ENCODE data around the gene UBAC1. TPM values are rescaled to one million over a fixed set of nuclear protein-coding genes. Genes with fewer than 3 reads are reported as not detected.

The UBAC1 gene
- total RNA-seq, 1 experiment from 2014 or later, result 54.8 TPM

DNA sequence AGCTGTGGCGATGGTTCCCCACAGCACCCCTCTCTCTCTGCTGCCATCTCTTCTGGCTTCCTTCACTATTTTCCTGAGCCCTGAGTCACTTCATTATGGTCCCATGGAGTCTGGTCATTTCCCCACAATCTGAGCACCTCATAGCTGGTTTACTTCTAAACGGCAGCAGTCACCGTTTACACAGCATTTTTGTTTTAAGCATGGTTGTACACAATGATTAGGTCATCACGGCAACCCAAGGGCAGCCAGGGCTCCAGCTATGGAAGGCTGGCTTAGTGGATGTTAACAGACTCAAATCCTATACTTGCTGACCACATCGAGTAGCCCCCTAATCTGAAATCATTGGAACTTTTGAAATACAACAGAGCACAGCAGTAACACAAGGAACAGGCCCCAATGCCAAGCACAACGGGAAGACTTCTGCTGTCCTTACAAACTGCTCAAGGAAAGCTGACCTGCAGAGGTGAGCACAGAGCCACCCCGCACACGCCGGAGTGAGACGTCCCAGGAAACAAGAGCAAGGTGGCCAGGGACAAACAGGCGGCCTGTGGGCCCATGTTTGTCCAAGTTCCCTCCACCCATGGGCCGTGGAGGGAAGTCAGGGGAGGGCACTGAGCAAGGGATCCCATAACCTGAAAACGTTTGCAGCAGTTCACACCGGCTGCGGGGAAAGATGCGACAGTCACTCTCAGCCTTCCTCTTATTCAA lies 76.7 kb downstream of the UBAC1 start:
- RAD21 ChIA-PET (ENCODE audit: low non-redundant PET in 1 of 2, low total read pairs in 2 of 2, uncharacterized antibody in 2 of 2, unreplicated experiment in 2 of 2), result no interaction called here
- no peak for TF ChIP-seq ELF1 (IDR thresholded peaks at IDR 0.05; ENCODE audit: borderline replicate concordance, low read depth)
- TF ChIP-seq, protein P1, sequence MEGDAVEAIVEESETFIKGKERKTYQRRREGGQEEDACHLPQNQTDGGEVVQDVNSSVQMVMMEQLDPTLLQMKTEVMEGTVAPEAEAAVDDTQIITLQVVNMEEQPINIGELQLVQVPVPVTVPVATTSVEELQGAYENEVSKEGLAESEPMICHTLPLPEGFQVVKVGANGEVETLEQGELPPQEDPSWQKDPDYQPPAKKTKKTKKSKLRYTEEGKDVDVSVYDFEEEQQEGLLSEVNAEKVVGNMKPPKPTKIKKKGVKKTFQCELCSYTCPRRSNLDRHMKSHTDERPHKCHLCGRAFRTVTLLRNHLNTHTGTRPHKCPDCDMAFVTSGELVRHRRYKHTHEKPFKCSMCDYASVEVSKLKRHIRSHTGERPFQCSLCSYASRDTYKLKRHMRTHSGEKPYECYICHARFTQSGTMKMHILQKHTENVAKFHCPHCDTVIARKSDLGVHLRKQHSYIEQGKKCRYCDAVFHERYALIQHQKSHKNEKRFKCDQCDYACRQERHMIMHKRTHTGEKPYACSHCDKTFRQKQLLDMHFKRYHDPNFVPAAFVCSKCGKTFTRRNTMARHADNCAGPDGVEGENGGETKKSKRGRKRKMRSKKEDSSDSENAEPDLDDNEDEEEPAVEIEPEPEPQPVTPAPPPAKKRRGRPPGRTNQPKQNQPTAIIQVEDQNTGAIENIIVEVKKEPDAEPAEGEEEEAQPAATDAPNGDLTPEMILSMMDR (IDR thresholded peaks at IDR 0.05 in 2 of 3, conservative IDR thresholded peaks at IDR 0.05 in 1 of 3; ENCODE audit: borderline replicate concordance in 1 of 3, insufficient read depth in 1 of 3, low read depth in 2 of 3, low read length in 2 of 3), result no peak
- TF ChIP-seq POLR2A (IDR thresholded peaks at IDR 0.05; ENCODE audit: borderline replicate concordance, extremely low read depth, insufficient read depth, insufficient read length), result no peak
- TF ChIP-seq EZH2 (IDR thresholded peaks at IDR 0.05), result no peak
- no peak for TF ChIP-seq EGR1 (IDR thresholded peaks at IDR 0.05; ENCODE audit: low read depth)
- TF ChIP-seq SRF (IDR thresholded peaks at IDR 0.05; ENCODE audit: low read depth), result no peak
- Histone ChIP-seq H3K9me2 (ENCODE audit: insufficient read depth) (no peaks in the 10 kb centered on the region), H3K4me1 (ENCODE audit: control insufficient read depth in 1 of 2, insufficient read depth in 2 of 2, low read length in 2 of 2) (peaks cover 4 to 23% of the 10 kb centered on the region in 2 experiments; a peak in 3 of 4 replicates), H3K27me3 (ENCODE audit: insufficient read depth, low read length) (no peaks in the 10 kb centered on the region), H3K79me2 (ENCODE audit: insufficient read depth, low read length) (peaks cover 96% of the 10 kb centered on the region), H4K20me1 (ENCODE audit: insufficient read depth) (peaks cover 4% of the 10 kb centered on the region; the same call in 1 of the 2 replicates), H3K9ac (ENCODE audit: low read length) (no peak overlapping the region), H3K27ac (ENCODE audit: low read depth, low read length) (no peak overlapping the region), H3K9me3 (ENCODE audit: control insufficient read depth in 1 of 2, insufficient read depth in 1 of 2, low read depth in 1 of 2, low read length in 2 of 2) (no peaks in the 10 kb centered on the region), H3K36me3 (ENCODE audit: control insufficient read depth in 1 of 2, insufficient read depth in 2 of 2, low read length in 2 of 2) (no peaks in the 10 kb centered on the region), H3K4me3 (replicated peaks in 1 of 2; ENCODE audit: low read depth in 1 of 2, low read length in 2 of 2) (no peak overlapping the region), H2AFZ (ENCODE audit: low read depth, low read length, poor library complexity, severe bottlenecking) (no peak overlapping the region), H3K4me2 (ENCODE audit: low read length) (no peak overlapping the region)
- POLR2A ChIA-PET, result no interaction called here
- ATAC-seq (no peak), DNase-seq (ENCODE audit: low read depth, low spot score) (no peak)
- CTCF ChIA-PET, result no interaction called here
- intact Hi-C loops (cut with micrococcal nuclease), result no loop called here
- no TSS peak for BruUV-seq (replicated peaks)

DNA sequence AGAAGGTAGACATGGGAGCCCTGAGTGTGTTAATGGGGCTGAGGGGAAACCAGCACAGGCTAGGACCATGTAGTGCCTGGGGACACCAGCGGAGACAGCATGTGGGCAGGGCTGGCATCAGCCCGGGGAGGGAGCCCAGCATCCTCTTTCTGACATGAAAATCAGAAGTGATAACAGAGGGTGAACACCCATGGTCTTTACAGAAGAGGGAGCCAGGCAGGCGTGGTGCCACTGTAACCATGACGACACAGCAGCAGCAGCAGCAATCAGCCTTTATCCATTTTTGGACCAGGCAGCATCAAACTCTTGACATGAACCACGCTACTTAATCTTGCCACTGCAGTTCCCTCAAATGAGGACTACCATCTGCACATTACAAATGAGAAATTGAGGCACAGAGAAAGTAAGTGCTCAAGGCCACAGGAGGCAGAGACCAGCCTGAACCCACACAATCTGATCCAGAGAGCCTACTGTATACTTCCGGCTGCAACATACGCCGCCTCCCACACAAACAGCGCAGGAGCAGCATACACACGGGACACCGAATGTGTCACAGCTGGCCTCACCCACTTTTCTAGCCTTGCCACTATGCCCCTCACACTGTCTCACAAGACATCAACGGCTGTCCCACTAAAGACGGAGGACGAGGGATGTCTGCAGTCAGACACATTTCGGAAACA lies 77.6 kb downstream of the UBAC1 start:
- Histone ChIP-seq H3K9me2 (ENCODE audit: insufficient read depth) (no peaks in the 10 kb centered on the region), H3K4me3 (replicated peaks in 1 of 2; ENCODE audit: low read depth in 1 of 2, low read length in 2 of 2) (no peak overlapping the region), H2AFZ (ENCODE audit: low read depth, low read length, poor library complexity, severe bottlenecking) (no peak overlapping the region), H3K36me3 (ENCODE audit: control insufficient read depth in 1 of 2, insufficient read depth in 2 of 2, low read length in 2 of 2) (no peaks in the 10 kb centered on the region), H3K79me2 (ENCODE audit: insufficient read depth, low read length) (peaks cover 96% of the 10 kb centered on the region), H4K20me1 (ENCODE audit: insufficient read depth) (peaks cover 4% of the 10 kb centered on the region; the same call in 1 of the 2 replicates), H3K4me2 (ENCODE audit: low read length) (no peak overlapping the region), H3K9me3 (ENCODE audit: control insufficient read depth in 1 of 2, insufficient read depth in 1 of 2, low read depth in 1 of 2, low read length in 2 of 2) (no peaks in the 10 kb centered on the region), H3K27me3 (ENCODE audit: insufficient read depth, low read length) (no peaks in the 10 kb centered on the region), H3K27ac (ENCODE audit: low read depth, low read length) (no peak overlapping the region), H3K4me1 (ENCODE audit: control insufficient read depth in 1 of 2, insufficient read depth in 2 of 2, low read length in 2 of 2) (peaks cover under 1 to 14% of the 10 kb centered on the region in 2 experiments; a peak in 2 of 4 replicates), H3K9ac (ENCODE audit: low read length) (no peak overlapping the region)
- ChIA-PET POLR2A (no interaction called here), RAD21 (ENCODE audit: low non-redundant PET in 1 of 2, low total read pairs in 2 of 2, uncharacterized antibody in 2 of 2, unreplicated experiment in 2 of 2) (no interaction called here), CTCF (no interaction called here)
- BruUV-seq (replicated peaks), result no TSS peak
- no peak for DNase-seq (ENCODE audit: low read depth, low spot score)
- no peak for ATAC-seq
- intact Hi-C loops (cut with micrococcal nuclease), result no loop called here
- no peak for TF ChIP-seq SP1 (IDR thresholded peaks at IDR 0.05; ENCODE audit: low read depth)

Other genes starting within 250 kb of the UBAC1 start
- gene CAMSAP1, start 53.8 kb downstream of the UBAC1 start, total RNA-seq (2021; ENCODE audit: unreplicated experiment), result 33.1 TPM
- gene NACC2, start 133.9 kb upstream of the UBAC1 start, total RNA-seq (2021; ENCODE audit: unreplicated experiment), result 27.8 TPM
- gene TMEM250, start 157.5 kb upstream of the UBAC1 start, total RNA-seq (2021; ENCODE audit: unreplicated experiment), result 37.5 TPM
- not detected for gene LHX3, start 243.8 kb upstream of the UBAC1 start, total RNA-seq (2021; ENCODE audit: unreplicated experiment)